GM19043 (cell line): ENCODE data around the gene STK24.
"Not testable (repeated sequence)": the region's sequence is repeated elsewhere in the genome, so short reads cannot be mapped to it uniquely, and the experiment has no call there.

Experiments
- ATAC-seq: cut with Tn5 transposase; IDR thresholded peaks from one replicate; pipeline ENCODE4 v1.9.1; 2021; ENCODE audit warnings: low read depth; ENCODE audit not compliant: unreplicated experiment

The STK24 gene

GRCh38 chr13:98420554-98421175 lies 156.2 kb downstream of the STK24 start:
- no peak for ATAC-seq

GRCh38 chr13:98419786-98420553 lies 156.9 kb downstream of the STK24 start:
- ATAC-seq = no peak

GRCh38 chr13:98416408-98416807 lies 160.5 kb downstream of the STK24 start:
- no peak for ATAC-seq

- no peak for ATAC-seq
Measured at GRCh38 chr13:98415326-98416070, 161.4 kb downstream of the STK24 start.

GRCh38 chr13:98413796-98414195 lies 163.1 kb downstream of the STK24 start:
- ATAC-seq = no peak

- not testable (repeated sequence) for ATAC-seq
Measured at GRCh38 chr13:98413278-98413677, 163.6 kb downstream of the STK24 start.

- ATAC-seq = no peak
Measured at GRCh38 chr13:98411617-98412265, 165.2 kb downstream of the STK24 start.

- ATAC-seq = no peak
Measured at GRCh38 chr13:98411013-98411412, 165.9 kb downstream of the STK24 start.

GRCh38 chr13:98410612-98411011 lies 166.3 kb downstream of the STK24 start:
- no peak for ATAC-seq

GRCh38 chr13:98409281-98409680 lies 167.6 kb downstream of the STK24 start:
- no peak for ATAC-seq

GRCh38 chr13:98407575-98407974 lies 169.3 kb downstream of the STK24 start:
- no peak for ATAC-seq

GRCh38 chr13:98406971-98407370 lies 169.9 kb downstream of the STK24 start:
- no peak for ATAC-seq

GRCh38 chr13:98406427-98406826 lies 170.5 kb downstream of the STK24 start:
- ATAC-seq = no peak

- no peak for ATAC-seq
Measured at GRCh38 chr13:98405690-98406344, 171.1 kb downstream of the STK24 start.

- ATAC-seq = no peak
Measured at GRCh38 chr13:98405107-98405571, 171.8 kb downstream of the STK24 start.

GRCh38 chr13:98403076-98403475 lies 173.8 kb downstream of the STK24 start:
- ATAC-seq = no peak

- no peak for ATAC-seq
Measured at GRCh38 chr13:98401934-98402333, 175.0 kb downstream of the STK24 start.

- no peak for ATAC-seq
Measured at GRCh38 chr13:98399756-98400155, 177.2 kb downstream of the STK24 start.

- no peak for ATAC-seq
Measured at GRCh38 chr13:98398581-98398980, 178.3 kb downstream of the STK24 start.

GRCh38 chr13:98397861-98398260 lies 179.0 kb downstream of the STK24 start:
- no peak for ATAC-seq
